ENCODE data around the gene GLI2.

GLI2 gene

GRCh38 chr2:120715353-120715752 is 20.3 kb upstream of the GLI2 start:
- Histone ChIP-seq H3K9me3 (ENCODE audit: control insufficient read depth, insufficient read depth, low read depth, low read length) (no peaks in the 10 kb centered on the region), H3K4me3 (ENCODE audit: low read depth, low read length) (no peak overlapping the region), H3K36me3 (ENCODE audit: control insufficient read depth in 2 of 2, insufficient read depth in 1 of 2, low read length in 2 of 2) (no peaks in the 10 kb centered on the region), H3K4me1 (ENCODE audit: control insufficient read depth, insufficient read depth, low read length) (no peaks in the 10 kb centered on the region), H3K27ac (ENCODE audit: extremely low read depth, low read depth, low read length) (no peak overlapping the region)
- TF ChIP-seq IKZF3 (tag by site-specific recombination; IDR thresholded peaks at IDR 0.05), result no peak
- no peak for TF ChIP-seq ZNF610 (tag by site-specific recombination; IDR thresholded peaks at IDR 0.05; ENCODE audit: borderline replicate concordance)
- no peak for TF ChIP-seq ZNF311 (tag by site-specific recombination; IDR thresholded peaks at IDR 0.05; ENCODE audit: borderline replicate concordance)
- TF ChIP-seq HOXD13 (CRISPR knock-in tag; IDR thresholded peaks at IDR 0.05; ENCODE audit: borderline replicate concordance), result no peak
- ChIA-PET CTCF (interaction anchor here (0.9 to 1.2 kb wide), 2 partner anchors 20 to 362 kb away, joined by 3 to 5 read pairs; no protein-coding TSS in a partner anchor), POLR2A (no interaction called here)

- Histone ChIP-seq H3K36me3 (ENCODE audit: control insufficient read depth in 2 of 2, insufficient read depth in 1 of 2, low read length in 2 of 2) (no peaks in the 10 kb centered on the region), H3K27ac (ENCODE audit: extremely low read depth, low read depth, low read length) (no peak overlapping the region), H3K4me1 (ENCODE audit: control insufficient read depth, insufficient read depth, low read length) (no peaks in the 10 kb centered on the region), H3K4me3 (ENCODE audit: low read depth, low read length) (no peak overlapping the region), H3K9me3 (ENCODE audit: control insufficient read depth, insufficient read depth, low read depth, low read length) (no peaks in the 10 kb centered on the region)
- ChIA-PET POLR2A (interaction anchor here (1.4 kb wide), 1 partner anchor 21 kb away, joined by 3 read pairs; no protein-coding TSS in a partner anchor), CTCF (interaction anchor here (0.9 to 1.2 kb wide), 2 partner anchors 20 to 361 kb away, joined by 3 to 5 read pairs; no protein-coding TSS in a partner anchor)
- no peak for TF ChIP-seq ZNF48 (tag by site-specific recombination; IDR thresholded peaks at IDR 0.05)
- peak; percentile 73 for TF ChIP-seq ZNF335 (tag by site-specific recombination; conservative IDR thresholded peaks at IDR 0.05)
- TF ChIP-seq ZBTB17 (tag by site-specific recombination; IDR thresholded peaks at IDR 0.05), result peak; percentile 43; the same call in 1 of the 2 replicates
- no peak for TF ChIP-seq ZSCAN18 (tag by site-specific recombination; IDR thresholded peaks at IDR 0.05)
- TF ChIP-seq PRDM1 (tag by site-specific recombination; IDR thresholded peaks at IDR 0.05), result no peak
- no peak for TF ChIP-seq ZNF623 (tag by site-specific recombination; IDR thresholded peaks at IDR 0.05)
- TF ChIP-seq ZIC2 (tag by site-specific recombination; IDR thresholded peaks at IDR 0.05), result peak; percentile 99
- peak; percentile 33 for TF ChIP-seq ZNF341 (tag by site-specific recombination; IDR thresholded peaks at IDR 0.05; ENCODE audit: low read depth)
- no peak for TF ChIP-seq ZNF555 (tag by site-specific recombination; conservative IDR thresholded peaks at IDR 0.05)
- no peak for TF ChIP-seq ZNF624 (tag by site-specific recombination; IDR thresholded peaks at IDR 0.05)
- no peak for TF ChIP-seq ZNF133 (tag by site-specific recombination; IDR thresholded peaks at IDR 0.05)
- no peak for TF ChIP-seq PRDM4 (tag by site-specific recombination; IDR thresholded peaks at IDR 0.05)
- TF ChIP-seq ZNF354C (tag by site-specific recombination; IDR thresholded peaks at IDR 0.05; ENCODE audit: borderline replicate concordance, low read depth), result no peak
- TF ChIP-seq, protein P1, sequence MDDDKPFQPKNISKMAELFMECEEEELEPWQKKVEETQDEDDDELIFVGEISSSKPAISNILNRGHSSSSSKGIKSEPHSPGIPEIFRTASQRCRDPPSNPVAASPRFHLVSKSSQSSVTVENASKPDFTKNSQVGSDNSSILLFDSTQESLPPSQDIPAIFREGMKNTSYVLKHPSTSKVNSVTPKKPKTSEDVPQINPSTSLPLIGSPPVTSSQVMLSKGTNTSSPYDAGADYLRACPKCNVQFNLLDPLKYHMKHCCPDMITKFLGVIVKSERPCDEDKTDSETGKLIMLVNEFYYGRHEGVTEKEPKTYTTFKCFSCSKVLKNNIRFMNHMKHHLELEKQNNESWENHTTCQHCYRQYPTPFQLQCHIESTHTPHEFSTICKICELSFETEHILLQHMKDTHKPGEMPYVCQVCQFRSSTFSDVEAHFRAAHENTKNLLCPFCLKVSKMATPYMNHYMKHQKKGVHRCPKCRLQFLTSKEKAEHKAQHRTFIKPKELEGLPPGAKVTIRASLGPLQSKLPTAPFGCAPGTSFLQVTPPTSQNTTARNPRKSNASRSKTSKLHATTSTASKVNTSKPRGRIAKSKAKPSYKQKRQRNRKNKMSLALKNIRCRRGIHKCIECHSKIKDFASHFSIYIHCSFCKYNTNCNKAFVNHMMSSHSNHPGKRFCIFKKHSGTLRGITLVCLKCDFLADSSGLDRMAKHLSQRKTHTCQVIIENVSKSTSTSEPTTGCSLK (tag by site-specific recombination; IDR thresholded peaks at IDR 0.05), result no peak
- TF ChIP-seq KLF1 (tag by site-specific recombination; IDR thresholded peaks at IDR 0.05), result no peak
- TF ChIP-seq ZNF423 (tag by site-specific recombination; IDR thresholded peaks at IDR 0.05), result peak; percentile 77
- TF ChIP-seq KLF8 (tag by site-specific recombination; IDR thresholded peaks at IDR 0.05), result no peak
- TF ChIP-seq ZNF266 (tag by site-specific recombination; IDR thresholded peaks at IDR 0.05; ENCODE audit: low read depth), result no peak
- TF ChIP-seq ZNF19 (tag by site-specific recombination; IDR thresholded peaks at IDR 0.05; ENCODE audit: low read depth), result no peak
- TF ChIP-seq, protein P2, sequence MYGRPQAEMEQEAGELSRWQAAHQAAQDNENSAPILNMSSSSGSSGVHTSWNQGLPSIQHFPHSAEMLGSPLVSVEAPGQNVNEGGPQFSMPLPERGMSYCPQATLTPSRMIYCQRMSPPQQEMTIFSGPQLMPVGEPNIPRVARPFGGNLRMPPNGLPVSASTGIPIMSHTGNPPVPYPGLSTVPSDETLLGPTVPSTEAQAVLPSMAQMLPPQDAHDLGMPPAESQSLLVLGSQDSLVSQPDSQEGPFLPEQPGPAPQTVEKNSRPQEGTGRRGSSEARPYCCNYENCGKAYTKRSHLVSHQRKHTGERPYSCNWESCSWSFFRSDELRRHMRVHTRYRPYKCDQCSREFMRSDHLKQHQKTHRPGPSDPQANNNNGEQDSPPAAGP (tag by site-specific recombination; IDR thresholded peaks at IDR 0.05), result no peak
- no peak for TF ChIP-seq GLI2 (tag by site-specific recombination; IDR thresholded peaks at IDR 0.05; ENCODE audit: borderline replicate concordance, low read depth)
- TF ChIP-seq ZNF391 (tag by site-specific recombination; IDR thresholded peaks at IDR 0.05; ENCODE audit: borderline replicate concordance, low read depth), result no peak
- no peak for TF ChIP-seq SP7 (tag by site-specific recombination; IDR thresholded peaks at IDR 0.05)
- no peak for TF ChIP-seq ZNF514 (tag by site-specific recombination; IDR thresholded peaks at IDR 0.05)
These were observed 19.7 kb upstream of the GLI2 start for GRCh38 chr2:120715941-120716340.
